ENCODE results near the gene ZNF778. TPM values are rescaled to one million over a fixed set of nuclear protein-coding genes. Genes with fewer than 3 reads are reported as not detected.
"Not testable (repeated sequence)": the region's sequence is repeated elsewhere in the genome, so short reads cannot be mapped to it uniquely, and the experiment has no call there.

ZNF778 gene
- total and polyA plus RNA-seq, 2 experiments from 2014 or later = 1.3 to 2.9 TPM

DNA sequence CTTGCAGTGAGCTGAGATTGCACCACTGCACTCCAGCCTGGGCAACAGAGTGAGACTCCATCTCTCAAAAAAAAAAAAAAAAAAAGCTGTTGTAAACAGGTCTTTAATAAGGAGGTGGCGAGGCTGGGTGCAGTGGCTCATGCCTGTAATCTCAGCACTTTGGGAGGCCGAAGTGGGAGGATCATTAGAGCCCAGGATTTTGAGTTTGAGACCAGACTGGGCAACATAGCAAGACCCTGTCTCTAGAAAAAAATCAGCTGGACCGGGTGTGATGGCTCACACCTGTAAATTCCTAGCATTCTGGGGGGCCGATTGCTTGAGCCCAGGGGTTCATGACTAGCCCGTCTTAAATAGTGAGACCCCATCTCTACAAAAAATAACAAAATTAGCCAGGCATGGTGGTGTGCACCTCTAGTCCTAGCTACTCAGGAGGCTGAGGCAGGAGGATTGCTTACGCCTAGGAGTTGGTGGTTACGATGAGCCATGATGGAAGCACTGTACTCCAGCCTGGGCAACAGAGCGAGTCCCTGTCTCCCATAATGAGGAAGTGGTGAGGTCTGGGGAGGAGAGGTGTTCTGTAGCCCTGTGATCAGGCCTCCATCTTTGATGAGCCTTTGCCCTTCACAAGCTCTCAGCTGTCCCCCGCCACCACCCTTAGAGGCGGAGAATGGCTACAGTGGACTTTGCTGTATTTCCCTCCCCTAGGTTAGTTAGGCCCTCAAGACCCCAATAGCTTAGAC lies 36.2 kb downstream of the ZNF778 start:
- Histone ChIP-seq H3K4me2 (no peak overlapping the region), H3K79me2 (no peaks in the 10 kb centered on the region), H3K4me1 (ENCODE audit: insufficient read depth) (no peaks in the 10 kb centered on the region), H2AFZ (no peak overlapping the region), H3K9me3 (ENCODE audit: low read depth) (no peaks in the 10 kb centered on the region), H3K27ac (no peak overlapping the region), H3K27me3 (peaks cover 15% of the 10 kb centered on the region), H3K9me2 (replicated peaks; ENCODE audit: insufficient read depth) (no peaks in the 10 kb centered on the region), H3K4me3 (no peak overlapping the region), H3K36me3 (replicated peaks; ENCODE audit: insufficient read depth, low read depth) (no peaks in the 10 kb centered on the region), H4K20me1 (ENCODE audit: insufficient read depth, poor library complexity, severe bottlenecking) (no peaks in the 10 kb centered on the region)
- WGBS (ENCODE audit: low lambda C conversion rate, missing lambda C conversion rate) = 93% methylated on average over 10 of the region's 10 CpGs
- no peak for TF ChIP-seq EZH2 (IDR thresholded peaks at IDR 0.05; ENCODE audit: borderline replicate concordance)
- no peak for TF ChIP-seq EZH2phosphoT487 (IDR thresholded peaks at IDR 0.05; ENCODE audit: low read depth, severe bottlenecking, unreplicated experiment)
- DNase-seq (ENCODE audit: low spot score) = no peak

DNA sequence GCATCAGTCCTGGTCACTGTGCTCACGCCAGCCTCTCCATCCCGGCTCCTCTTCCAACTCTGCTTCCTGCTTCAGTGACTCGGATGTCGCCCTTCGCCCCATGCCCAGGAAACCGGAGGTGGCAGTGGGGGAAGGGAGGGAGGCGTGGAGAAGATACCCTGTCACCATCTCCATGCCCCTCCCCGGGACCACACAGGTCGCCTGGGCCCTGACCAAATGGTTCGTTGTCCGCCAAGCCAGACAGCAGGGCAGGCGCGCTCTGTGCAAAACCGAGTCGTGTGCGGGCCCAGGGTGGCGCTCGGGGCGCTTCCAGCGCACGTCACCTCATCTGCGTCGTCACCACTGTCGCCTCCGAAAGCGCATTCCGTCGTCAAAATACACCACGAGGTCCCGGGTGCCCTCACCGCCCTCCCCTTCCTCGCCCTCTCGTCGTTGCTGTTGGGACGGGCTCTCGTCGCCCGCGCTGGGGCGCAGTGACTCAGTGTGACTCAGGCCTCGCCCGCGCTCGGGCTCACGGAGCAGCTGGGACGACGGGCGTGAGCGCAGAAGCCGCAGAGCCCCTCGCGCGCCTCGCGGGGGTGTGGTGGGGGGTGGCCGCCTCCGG lies 39.2 kb downstream of the ZNF778 start:
- Histone ChIP-seq H3K36me3 (replicated peaks; ENCODE audit: insufficient read depth, low read depth) (no peaks in the 10 kb centered on the region), H3K27ac (no peak overlapping the region), H2AFZ (no peak overlapping the region), H3K4me3 (no peak overlapping the region), H3K4me1 (ENCODE audit: insufficient read depth) (no peaks in the 10 kb centered on the region), H3K27me3 (peaks cover 15% of the 10 kb centered on the region), H3K9me2 (replicated peaks; ENCODE audit: insufficient read depth) (no peaks in the 10 kb centered on the region), H3K9me3 (ENCODE audit: low read depth) (no peaks in the 10 kb centered on the region), H3K4me2 (peak overlapping the region; percentile 85), H4K20me1 (ENCODE audit: insufficient read depth, poor library complexity, severe bottlenecking) (no peaks in the 10 kb centered on the region), H3K79me2 (no peaks in the 10 kb centered on the region)
- DNase-seq (ENCODE audit: low spot score) = peak; percentile 60
- WGBS (ENCODE audit: low lambda C conversion rate, missing lambda C conversion rate) = 42% methylated on average over 38 of the region's 57 CpGs
- TF ChIP-seq, protein P1, sequence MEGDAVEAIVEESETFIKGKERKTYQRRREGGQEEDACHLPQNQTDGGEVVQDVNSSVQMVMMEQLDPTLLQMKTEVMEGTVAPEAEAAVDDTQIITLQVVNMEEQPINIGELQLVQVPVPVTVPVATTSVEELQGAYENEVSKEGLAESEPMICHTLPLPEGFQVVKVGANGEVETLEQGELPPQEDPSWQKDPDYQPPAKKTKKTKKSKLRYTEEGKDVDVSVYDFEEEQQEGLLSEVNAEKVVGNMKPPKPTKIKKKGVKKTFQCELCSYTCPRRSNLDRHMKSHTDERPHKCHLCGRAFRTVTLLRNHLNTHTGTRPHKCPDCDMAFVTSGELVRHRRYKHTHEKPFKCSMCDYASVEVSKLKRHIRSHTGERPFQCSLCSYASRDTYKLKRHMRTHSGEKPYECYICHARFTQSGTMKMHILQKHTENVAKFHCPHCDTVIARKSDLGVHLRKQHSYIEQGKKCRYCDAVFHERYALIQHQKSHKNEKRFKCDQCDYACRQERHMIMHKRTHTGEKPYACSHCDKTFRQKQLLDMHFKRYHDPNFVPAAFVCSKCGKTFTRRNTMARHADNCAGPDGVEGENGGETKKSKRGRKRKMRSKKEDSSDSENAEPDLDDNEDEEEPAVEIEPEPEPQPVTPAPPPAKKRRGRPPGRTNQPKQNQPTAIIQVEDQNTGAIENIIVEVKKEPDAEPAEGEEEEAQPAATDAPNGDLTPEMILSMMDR (IDR thresholded peaks at IDR 0.05; ENCODE audit: poor library complexity) = no peak
- TF ChIP-seq EZH2 (IDR thresholded peaks at IDR 0.05; ENCODE audit: borderline replicate concordance) (no peak), EZH2phosphoT487 (IDR thresholded peaks at IDR 0.05; ENCODE audit: low read depth, severe bottlenecking, unreplicated experiment) (no peak)

DNA sequence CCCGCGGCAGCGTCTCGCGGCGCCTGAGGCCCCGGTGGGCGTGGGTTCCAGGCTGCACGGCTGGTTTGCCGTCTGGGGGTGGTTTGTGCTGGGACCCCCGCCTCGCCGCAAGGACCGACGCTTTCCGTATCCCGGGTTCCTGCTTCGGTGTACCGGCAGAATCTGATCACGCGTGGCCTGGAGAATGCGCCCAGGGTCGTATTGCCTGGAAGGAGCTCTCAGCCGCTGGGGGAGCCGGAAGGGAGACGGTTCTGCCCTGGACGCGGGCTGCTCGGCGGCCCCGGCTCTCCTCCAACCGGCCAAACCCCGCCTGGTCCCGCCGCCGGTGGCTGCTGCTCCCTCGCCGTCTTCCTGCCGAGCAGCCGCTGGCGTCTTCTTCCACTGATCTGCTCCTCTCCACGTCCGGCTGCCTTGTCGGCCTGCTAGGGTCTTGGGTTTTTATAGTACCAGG lies 39.8 kb downstream of the ZNF778 start:
- Histone ChIP-seq H3K9me3 (ENCODE audit: low read depth) (no peaks in the 10 kb centered on the region), H3K27me3 (peaks cover 15% of the 10 kb centered on the region), H3K4me3 (no peak overlapping the region), H3K27ac (no peak overlapping the region), H3K4me2 (peak overlapping the region; percentile 85), H3K9me2 (replicated peaks; ENCODE audit: insufficient read depth) (no peaks in the 10 kb centered on the region), H3K79me2 (no peaks in the 10 kb centered on the region), H3K36me3 (replicated peaks; ENCODE audit: insufficient read depth, low read depth) (no peaks in the 10 kb centered on the region), H2AFZ (no peak overlapping the region), H4K20me1 (ENCODE audit: insufficient read depth, poor library complexity, severe bottlenecking) (no peaks in the 10 kb centered on the region), H3K4me1 (ENCODE audit: insufficient read depth) (no peaks in the 10 kb centered on the region)
- WGBS (ENCODE audit: low lambda C conversion rate, missing lambda C conversion rate) = 48% methylated on average over 22 of the region's 44 CpGs
- TF ChIP-seq EZH2phosphoT487 (IDR thresholded peaks at IDR 0.05; ENCODE audit: low read depth, severe bottlenecking, unreplicated experiment) (no peak), EZH2 (IDR thresholded peaks at IDR 0.05; ENCODE audit: borderline replicate concordance) (no peak)
- no peak for DNase-seq (ENCODE audit: low spot score)

DNA sequence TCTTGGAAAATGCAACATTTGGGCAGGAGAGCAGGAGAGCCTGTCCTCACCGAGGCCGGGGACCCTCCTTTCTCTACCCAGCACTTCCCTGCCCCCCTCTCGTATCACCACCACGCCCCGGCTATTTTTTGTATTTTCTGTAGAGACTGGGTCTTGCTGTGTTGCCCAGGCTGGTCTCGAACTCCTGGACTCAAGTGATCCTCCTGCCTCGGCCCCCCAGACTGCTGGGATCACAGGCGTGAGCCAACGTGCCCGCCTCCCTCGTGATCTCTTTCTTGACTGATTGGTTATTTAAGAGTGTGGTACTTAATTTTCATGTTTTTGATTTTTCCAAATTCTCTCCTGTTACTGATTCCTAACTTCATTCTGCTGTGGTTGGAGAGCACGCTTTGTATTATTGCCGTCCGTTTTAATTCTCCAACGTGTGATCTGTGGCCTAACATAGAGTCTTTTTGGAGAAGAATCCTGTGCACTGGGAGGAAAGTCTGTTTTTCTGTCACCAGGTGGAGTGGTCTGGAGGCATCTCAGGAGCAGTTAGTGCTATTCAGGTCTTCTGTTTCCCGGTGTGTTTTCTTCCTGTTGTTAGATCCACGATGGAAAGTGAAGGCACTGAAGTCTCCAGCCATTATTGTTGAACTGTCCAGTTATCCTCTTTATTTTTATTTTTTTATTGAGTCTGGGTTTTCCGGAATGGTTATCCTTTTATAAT lies 40.4 kb downstream of the ZNF778 start:
- Histone ChIP-seq H3K79me2 (no peaks in the 10 kb centered on the region), H2AFZ (no peak overlapping the region), H3K9me3 (ENCODE audit: low read depth) (no peaks in the 10 kb centered on the region), H3K4me3 (no peak overlapping the region), H3K27me3 (peaks cover 15% of the 10 kb centered on the region), H3K27ac (no peak overlapping the region), H3K4me1 (ENCODE audit: insufficient read depth) (no peaks in the 10 kb centered on the region), H4K20me1 (ENCODE audit: insufficient read depth, poor library complexity, severe bottlenecking) (no peaks in the 10 kb centered on the region), H3K9me2 (replicated peaks; ENCODE audit: insufficient read depth) (no peaks in the 10 kb centered on the region), H3K36me3 (replicated peaks; ENCODE audit: insufficient read depth, low read depth) (no peaks in the 10 kb centered on the region), H3K4me2 (peak overlapping the region; percentile 85)
- WGBS (ENCODE audit: low lambda C conversion rate, missing lambda C conversion rate) = 89% methylated on average over 18 of the region's 18 CpGs
- DNase-seq (ENCODE audit: low spot score) = no peak
- TF ChIP-seq, protein P1 (IDR thresholded peaks at IDR 0.05; ENCODE audit: poor library complexity) = no peak
- no peak for TF ChIP-seq EZH2phosphoT487 (IDR thresholded peaks at IDR 0.05; ENCODE audit: low read depth, severe bottlenecking, unreplicated experiment)
- no peak for TF ChIP-seq EZH2 (IDR thresholded peaks at IDR 0.05; ENCODE audit: borderline replicate concordance)

DNA sequence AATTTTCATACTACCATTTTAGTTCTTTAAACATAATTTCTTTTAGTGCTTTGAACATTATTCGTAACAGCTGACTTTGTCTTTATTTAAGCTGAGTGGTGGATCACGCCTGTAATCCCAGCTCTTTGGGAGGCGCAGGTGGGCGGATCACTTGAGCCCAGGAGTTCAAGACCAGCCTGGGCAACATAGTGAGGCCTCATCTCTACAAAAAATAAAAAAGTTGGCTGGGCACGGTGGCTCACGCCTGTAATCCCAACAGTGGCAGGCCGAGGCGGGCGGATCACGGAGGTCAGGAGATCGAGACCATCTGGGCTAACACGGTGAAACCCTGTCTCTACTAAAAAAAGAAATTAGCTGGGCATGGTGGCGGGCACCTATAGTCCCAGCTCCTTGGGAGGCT lies 42.4 kb downstream of the ZNF778 start:
- not testable (repeated sequence) for H3K36me3 ChIP-seq (replicated peaks; ENCODE audit: insufficient read depth, low read depth)

More for the DNA sequence above, 42.4 kb downstream of the ZNF778 start:
- not testable (repeated sequence) for H3K9me2 ChIP-seq (replicated peaks; ENCODE audit: insufficient read depth); H3K4me3 ChIP-seq; H3K9me3 ChIP-seq (ENCODE audit: low read depth); H2AFZ ChIP-seq; DNase-seq (ENCODE audit: low spot score); H4K20me1 ChIP-seq (ENCODE audit: insufficient read depth, poor library complexity, severe bottlenecking); H3K79me2 ChIP-seq; H3K27ac ChIP-seq; H3K4me2 ChIP-seq; H3K4me1 ChIP-seq (ENCODE audit: insufficient read depth)
- 98% methylated on average over 13 of the region's 13 CpGs for WGBS (ENCODE audit: low lambda C conversion rate, missing lambda C conversion rate)
- peaks cover 15% of the 10 kb centered on the region for H3K27me3 ChIP-seq

All from hepatocyte (in vitro differentiated cells).